Measurements from ENCODE around the gene SLC27A2. TPM values are rescaled to one million over a fixed set of nuclear protein-coding genes. Genes with fewer than 3 reads are reported as not detected.
A peak's percentile ranks its signal among the peaks of the same experiment; 100 is the strongest.

The SLC27A2 gene
- total RNA-seq, 6 donors from 2014 or later = 0.66 to 18.2 (median 2.5) TPM

DNA sequence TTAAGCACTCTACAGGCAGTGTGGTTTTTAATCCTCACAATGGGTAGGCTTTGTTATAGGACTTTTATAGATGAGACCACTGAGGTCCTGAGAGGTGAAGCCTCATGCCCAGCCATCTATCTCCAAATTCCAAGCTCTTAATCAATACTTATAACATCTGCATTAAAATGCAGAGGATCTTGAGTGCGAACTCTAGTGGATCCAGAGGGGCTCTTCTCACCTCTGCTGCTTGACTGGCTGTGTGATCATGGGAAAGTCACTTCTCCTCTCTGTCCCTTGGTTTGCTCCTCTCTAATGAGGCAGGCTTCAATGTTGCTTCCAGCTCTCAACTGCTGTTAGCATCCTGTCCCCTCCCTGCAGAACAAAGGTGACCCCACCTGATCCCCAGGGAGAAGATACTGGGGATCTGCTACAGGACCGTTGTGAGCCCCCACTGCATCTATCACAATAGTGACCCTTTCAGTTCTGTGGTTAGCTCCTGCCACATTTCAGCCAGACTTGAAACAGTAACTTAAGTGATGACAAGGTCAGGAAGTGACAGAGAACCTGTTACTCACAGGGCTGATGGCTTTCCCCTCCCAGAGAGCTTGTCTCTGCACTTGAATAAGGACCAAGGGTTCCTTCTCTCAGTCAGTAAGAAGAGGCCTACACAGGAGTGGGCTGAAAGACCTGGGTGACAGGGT is 1.3 kb downstream of the SLC27A2 start:
- TF ChIP-seq POLR2A (IDR thresholded peaks at IDR 0.05) (no peak), EP300 (IDR thresholded peaks at IDR 0.05) (no peak), POLR2AphosphoS5 (IDR thresholded peaks at IDR 0.05) (no peak)
- TF ChIP-seq, protein P1, sequence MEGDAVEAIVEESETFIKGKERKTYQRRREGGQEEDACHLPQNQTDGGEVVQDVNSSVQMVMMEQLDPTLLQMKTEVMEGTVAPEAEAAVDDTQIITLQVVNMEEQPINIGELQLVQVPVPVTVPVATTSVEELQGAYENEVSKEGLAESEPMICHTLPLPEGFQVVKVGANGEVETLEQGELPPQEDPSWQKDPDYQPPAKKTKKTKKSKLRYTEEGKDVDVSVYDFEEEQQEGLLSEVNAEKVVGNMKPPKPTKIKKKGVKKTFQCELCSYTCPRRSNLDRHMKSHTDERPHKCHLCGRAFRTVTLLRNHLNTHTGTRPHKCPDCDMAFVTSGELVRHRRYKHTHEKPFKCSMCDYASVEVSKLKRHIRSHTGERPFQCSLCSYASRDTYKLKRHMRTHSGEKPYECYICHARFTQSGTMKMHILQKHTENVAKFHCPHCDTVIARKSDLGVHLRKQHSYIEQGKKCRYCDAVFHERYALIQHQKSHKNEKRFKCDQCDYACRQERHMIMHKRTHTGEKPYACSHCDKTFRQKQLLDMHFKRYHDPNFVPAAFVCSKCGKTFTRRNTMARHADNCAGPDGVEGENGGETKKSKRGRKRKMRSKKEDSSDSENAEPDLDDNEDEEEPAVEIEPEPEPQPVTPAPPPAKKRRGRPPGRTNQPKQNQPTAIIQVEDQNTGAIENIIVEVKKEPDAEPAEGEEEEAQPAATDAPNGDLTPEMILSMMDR (IDR thresholded peaks at IDR 0.05) = no peak
- no peaks in the 10 kb centered on the region for H3K36me3 ChIP-seq
- peak overlapping the region in 2 of 4 donors; percentile 62 to 66 for H3K4me3 ChIP-seq
- no peaks in the 10 kb centered on the region for H3K27me3 ChIP-seq
- H3K9me3 ChIP-seq = no peaks in the 10 kb centered on the region
- ATAC-seq (ENCODE audit: low FRiP score in 2 of 2) = no peak
- peaks cover 4 to 16% (median 15%) of the 10 kb centered on the region in 4 donors for H3K4me1 ChIP-seq
- DNase-seq = no peak
- H3K27ac ChIP-seq = no peak overlapping the region
- WGBS, 2 donors = 78 to 80% methylated on average over 2 of the region's 2 CpGs

GRCh38 chr15:50184863-50185504 is 3.0 kb downstream of the SLC27A2 start:
- no peak for DNase-seq
- no peak for ATAC-seq (ENCODE audit: low FRiP score in 2 of 2)
- Histone ChIP-seq H3K27ac (no peak overlapping the region), H3K9me3 (no peaks in the 10 kb centered on the region), H3K36me3 (no peaks in the 10 kb centered on the region), H3K4me1 (peaks cover 4 to 16% (median 15%) of the 10 kb centered on the region in 4 donors), H3K27me3 (no peaks in the 10 kb centered on the region), H3K4me3 (no peak overlapping the region)
- WGBS, 2 donors = 51% methylated on average over 3 of the region's 3 CpGs
- no peak for TF ChIP-seq POLR2A (IDR thresholded peaks at IDR 0.05)
- TF ChIP-seq POLR2AphosphoS5 (IDR thresholded peaks at IDR 0.05) = no peak
- TF ChIP-seq EP300 (IDR thresholded peaks at IDR 0.05) = no peak
- TF ChIP-seq, protein P1 (IDR thresholded peaks at IDR 0.05) = no peak

DNA sequence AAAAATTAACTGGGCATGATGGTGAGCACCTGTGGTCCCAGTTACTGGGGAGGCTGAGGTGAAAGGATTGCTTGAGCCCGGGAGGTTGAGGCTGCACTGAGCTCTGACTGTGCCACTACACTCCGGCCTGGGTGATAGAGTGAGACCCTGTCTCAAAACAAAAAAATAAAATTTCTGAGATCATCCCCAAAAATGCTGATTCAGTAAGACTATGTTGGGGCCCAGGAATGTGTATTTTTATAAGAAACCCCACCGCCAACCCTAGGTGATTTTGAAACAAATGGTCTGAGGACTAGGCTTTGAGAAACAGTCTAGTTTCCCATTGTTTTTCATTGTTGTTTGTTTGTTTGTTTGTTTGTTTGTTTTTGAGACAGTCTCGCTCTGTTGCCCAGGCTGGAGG is 4.1 kb downstream of the SLC27A2 start:
- H3K36me3 ChIP-seq = no peaks in the 10 kb centered on the region
- TF ChIP-seq POLR2A (IDR thresholded peaks at IDR 0.05) (no peak), POLR2AphosphoS5 (IDR thresholded peaks at IDR 0.05) (no peak), EP300 (IDR thresholded peaks at IDR 0.05) (no peak)
- TF ChIP-seq, protein P1 (IDR thresholded peaks at IDR 0.05) = no peak
- no peak for DNase-seq
- WGBS, 2 donors = 92 to 96% methylated on average over 4 of the region's 4 CpGs
- peaks cover 4 to 16% (median 15%) of the 10 kb centered on the region in 4 donors for H3K4me1 ChIP-seq
- H3K27ac ChIP-seq = no peak overlapping the region
- no peak overlapping the region for H3K4me3 ChIP-seq
- ATAC-seq (ENCODE audit: low FRiP score in 2 of 2) = no peak
- no peaks in the 10 kb centered on the region for H3K9me3 ChIP-seq
- H3K27me3 ChIP-seq = no peaks in the 10 kb centered on the region

DNA sequence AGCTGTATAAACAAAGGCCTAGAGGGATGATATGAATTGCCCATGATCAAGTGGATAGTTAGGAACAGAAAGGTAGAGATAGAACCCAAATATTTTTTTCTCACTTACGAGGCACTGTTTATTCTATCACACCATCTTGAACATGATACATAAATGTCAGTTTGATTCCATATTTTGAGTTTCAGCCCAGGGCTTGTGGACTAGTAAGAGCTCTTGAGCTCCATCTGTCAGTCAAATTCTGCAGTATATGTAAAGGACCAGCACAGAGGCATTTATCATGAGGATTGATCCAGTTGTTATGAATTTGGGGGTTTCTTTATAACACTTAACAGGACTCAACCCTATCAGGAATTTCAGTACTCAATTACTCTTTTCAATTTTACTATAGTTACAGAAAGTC is 4.8 kb downstream of the SLC27A2 start:
- no peaks in the 10 kb centered on the region for H3K9me3 ChIP-seq
- TF ChIP-seq POLR2AphosphoS5 (IDR thresholded peaks at IDR 0.05) (no peak), POLR2A (IDR thresholded peaks at IDR 0.05) (no peak), EP300 (IDR thresholded peaks at IDR 0.05) (no peak)
- TF ChIP-seq, protein P1 (IDR thresholded peaks at IDR 0.05) = no peak
- H3K27ac ChIP-seq = no peak overlapping the region
- WGBS, 2 donors = 79 to 100% methylated on average over 1 of the region's 1 CpG
- H3K4me3 ChIP-seq = no peak overlapping the region
- no peak for ATAC-seq (ENCODE audit: low FRiP score in 2 of 2)
- no peak for DNase-seq
- H3K4me1 ChIP-seq = peaks cover 1 to 14% (median 12%) of the 10 kb centered on the region in 4 donors
- no peaks in the 10 kb centered on the region for H3K27me3 ChIP-seq
- no peaks in the 10 kb centered on the region for H3K36me3 ChIP-seq
